ENCODE results near the gene CHFR.
"Not testable (repeated sequence)": the region's sequence is repeated elsewhere in the genome, so short reads cannot be mapped to it uniquely, and the experiment has no call there.

CHFR gene

GRCh38 chr12:132840536-132840935 is 46.9 kb downstream of the CHFR start:
- no peak for DNase-seq (ENCODE audit: low read depth)

GRCh38 chr12:132839558-132840235 is 47.7 kb downstream of the CHFR start:
- no peak for DNase-seq (ENCODE audit: low read depth)

GRCh38 chr12:132838410-132839080 is 48.9 kb downstream of the CHFR start:
- no peak for DNase-seq (ENCODE audit: low read depth)

GRCh38 chr12:132837693-132838409 is 49.6 kb downstream of the CHFR start:
- no peak for DNase-seq (ENCODE audit: low read depth)

- DNase-seq (ENCODE audit: low read depth): no peak
Observed at GRCh38 chr12:132836795-132837331, 50.5 kb downstream of the CHFR start.

- not testable (repeated sequence) for DNase-seq (ENCODE audit: low read depth)
Observed at GRCh38 chr12:132836230-132836629, 51.2 kb downstream of the CHFR start.

GRCh38 chr12:132835076-132836025 is 52.1 kb downstream of the CHFR start:
- DNase-seq (ENCODE audit: low read depth): no peak

GRCh38 chr12:132834181-132834711 is 53.2 kb downstream of the CHFR start:
- DNase-seq (ENCODE audit: low read depth): no peak

- no peak for DNase-seq (ENCODE audit: low read depth)
Observed at GRCh38 chr12:132833341-132833740, 54.1 kb downstream of the CHFR start.

GRCh38 chr12:132831771-132832170 is 55.6 kb downstream of the CHFR start:
- DNase-seq (ENCODE audit: low read depth): no peak

- DNase-seq (ENCODE audit: low read depth): peak; percentile 90
Observed at GRCh38 chr12:132828706-132829534, 58.5 kb downstream of the CHFR start, which contains the start of gene GOLGA3. GOLGA3 (minus strand) TSS chr12:132828869; CDS start chr12:132822128, 6,741 bp downstream.

- no peak for DNase-seq (ENCODE audit: low read depth)
Observed at GRCh38 chr12:132827763-132828703, 59.4 kb downstream of the CHFR start.

- DNase-seq (ENCODE audit: low read depth): no peak
Observed at GRCh38 chr12:132825861-132826260, 61.5 kb downstream of the CHFR start.

GRCh38 chr12:132825089-132825488 is 62.3 kb downstream of the CHFR start:
- no peak for DNase-seq (ENCODE audit: low read depth)

- no peak for DNase-seq (ENCODE audit: low read depth)
Observed at GRCh38 chr12:132824053-132824452, 63.4 kb downstream of the CHFR start.

GRCh38 chr12:132818562-132818961 is 68.8 kb downstream of the CHFR start:
- DNase-seq (ENCODE audit: low read depth): no peak

- no peak for DNase-seq (ENCODE audit: low read depth)
Observed at GRCh38 chr12:132814232-132814631, 73.2 kb downstream of the CHFR start.

GRCh38 chr12:132813443-132813842 is 74.0 kb downstream of the CHFR start:
- no peak for DNase-seq (ENCODE audit: low read depth)

GRCh38 chr12:132812631-132813305 is 74.6 kb downstream of the CHFR start:
- no peak for DNase-seq (ENCODE audit: low read depth)
